Gastroesophageal sphincter (tissue), 4 donors: Measurements from ENCODE around the gene HUWE1. TPM values are rescaled to one million over a fixed set of nuclear protein-coding genes. Genes with fewer than 3 reads are reported as not detected.
"Not testable (repeated sequence)": the region's sequence is repeated elsewhere in the genome, so short reads cannot be mapped to it uniquely, and the experiment has no call there.

Source experiments
- ATAC-seq: fragments of 150-250 bp; one replicate; pipeline ENCODE4 v1.9.1; 2016; ENCODE audit warnings: mild to moderate bottlenecking, moderate library complexity
- H3K27ac ChIP-seq, 4 donors: fragments of 200-600 bp; sonication (generic) in 3 of 4; 1 replicate in 3 of 4; 2 replicates in 1 of 4; pipeline ENCODE4 v1.5.1; 2016 to 2019
- H3K27me3 ChIP-seq: fragments of 200-600 bp; sonication (generic); one replicate; pipeline ENCODE4 v1.5.1; 2019
- H3K36me3 ChIP-seq, 2 donors: fragments of 200-600 bp; sonication (generic); one replicate each; pipeline ENCODE4 v1.5.1; 2019; ENCODE audit warnings: control low read depth in 1 of 2
- H3K4me1 ChIP-seq, 3 donors: fragments of 200-600 bp; sonication (generic); 1 replicate in 2 of 3; 2 replicates in 1 of 3; pipeline ENCODE4 v1.5.1; 2016 to 2019; ENCODE audit warnings: control low read depth in 2 of 3
- H3K4me3 ChIP-seq, 2 donors: fragments of 200-600 bp; sonication (generic); one replicate each; pipeline ENCODE4 v1.5.1; 2019; ENCODE audit warnings: mild to moderate bottlenecking in 1 of 2, moderate library complexity in 1 of 2
- H3K9me3 ChIP-seq, 3 donors: fragments of 200-600 bp; sonication (generic); one replicate each; pipeline ENCODE4 v1.5.1; 2017 to 2019; ENCODE audit warnings: control low read depth in 2 of 3
- EP300 ChIP-seq: sonication (generic); formaldehyde crosslinking; IDR thresholded peaks from one replicate; pipeline ENCODE4 v1.6.1; 2017; ENCODE audit warnings: antibody characterized with exemption, mild to moderate bottlenecking
- POLR2A ChIP-seq, 2 donors: fragments of 450-650 bp; IDR thresholded peaks; one replicate each; pipeline ENCODE4 v1.6.1; 2017; ENCODE audit warnings: antibody characterized with exemption in 2 of 2, mild to moderate bottlenecking in 2 of 2, moderate library complexity in 1 of 2
- POLR2AphosphoS5 ChIP-seq: sonication (generic); formaldehyde crosslinking; IDR thresholded peaks from one replicate; pipeline ENCODE4 v1.6.1; 2017; ENCODE audit warnings: antibody characterized with exemption
- WGBS, 2 donors: methylation state at CpG; one replicate each; pipeline ENCODE4 v1.1.5; 2018; ENCODE audit warnings: low coverage in 1 of 2; 5-methylcytosine and 5-hydroxymethylcytosine counted together
- total RNA-seq, 4 donors: library from RNA; depleted of rRNA; stranded (reverse); fragments of >200 nt; gene quantifications; one replicate each; pipeline ENCODE4 v1.1.0, GENCODE V29; 2016
- TF ChIP-seq, protein P1 (sequence below), 4 experiments: fragments of 200-600 bp in 2 of 4; fragments of 450-650 bp in 2 of 4; sonication (generic) in 1 of 4; IDR thresholded peaks; one replicate each; pipeline ENCODE4 v1.5.1; 2017 to 2019; ENCODE audit warnings: antibody characterized with exemption in 4 of 4, mild to moderate bottlenecking in 2 of 4, moderate library complexity in 2 of 4

HUWE1 gene
- total RNA-seq, 4 donors from 2014 or later, result 103 to 170 (median 113) TPM

DNA sequence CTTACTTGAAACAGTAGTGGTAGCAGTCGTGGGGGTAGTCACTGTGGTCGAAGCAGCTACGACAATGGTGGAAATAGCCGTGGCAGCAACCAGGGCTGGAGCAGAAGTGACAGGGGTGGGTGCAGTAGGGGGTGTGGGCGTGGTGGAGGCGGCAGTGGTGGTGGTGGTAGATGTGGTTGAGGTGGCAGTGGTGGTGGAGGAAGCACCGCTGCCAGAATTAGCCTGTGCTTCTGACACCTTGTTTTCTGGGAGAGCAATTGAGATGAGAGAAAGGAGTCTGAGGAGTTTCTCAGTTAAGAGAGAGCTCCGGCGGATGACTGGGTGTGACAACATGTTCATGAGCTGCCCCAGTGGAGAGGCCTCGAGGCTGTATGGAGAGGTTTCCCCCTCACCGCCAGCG, 138.9 kb downstream of the HUWE1 start:
- no peaks in the 10 kb centered on the region for H3K4me1 ChIP-seq
- no peak overlapping the region for H3K4me3 ChIP-seq
- no peak for ATAC-seq
- H3K27ac ChIP-seq, result no peak overlapping the region
- TF ChIP-seq POLR2A (IDR thresholded peaks at IDR 0.05) (no peak), POLR2AphosphoS5 (no peak), EP300 (no peak)
- TF ChIP-seq, protein P1, sequence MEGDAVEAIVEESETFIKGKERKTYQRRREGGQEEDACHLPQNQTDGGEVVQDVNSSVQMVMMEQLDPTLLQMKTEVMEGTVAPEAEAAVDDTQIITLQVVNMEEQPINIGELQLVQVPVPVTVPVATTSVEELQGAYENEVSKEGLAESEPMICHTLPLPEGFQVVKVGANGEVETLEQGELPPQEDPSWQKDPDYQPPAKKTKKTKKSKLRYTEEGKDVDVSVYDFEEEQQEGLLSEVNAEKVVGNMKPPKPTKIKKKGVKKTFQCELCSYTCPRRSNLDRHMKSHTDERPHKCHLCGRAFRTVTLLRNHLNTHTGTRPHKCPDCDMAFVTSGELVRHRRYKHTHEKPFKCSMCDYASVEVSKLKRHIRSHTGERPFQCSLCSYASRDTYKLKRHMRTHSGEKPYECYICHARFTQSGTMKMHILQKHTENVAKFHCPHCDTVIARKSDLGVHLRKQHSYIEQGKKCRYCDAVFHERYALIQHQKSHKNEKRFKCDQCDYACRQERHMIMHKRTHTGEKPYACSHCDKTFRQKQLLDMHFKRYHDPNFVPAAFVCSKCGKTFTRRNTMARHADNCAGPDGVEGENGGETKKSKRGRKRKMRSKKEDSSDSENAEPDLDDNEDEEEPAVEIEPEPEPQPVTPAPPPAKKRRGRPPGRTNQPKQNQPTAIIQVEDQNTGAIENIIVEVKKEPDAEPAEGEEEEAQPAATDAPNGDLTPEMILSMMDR (IDR thresholded peaks at IDR 0.05), result no peak
- no peaks in the 10 kb centered on the region for H3K9me3 ChIP-seq
- no peaks in the 10 kb centered on the region for H3K27me3 ChIP-seq
- 75% methylated on average over 9 of the region's 12 CpGs; no CpG with 5 or more reads in 1 of the 2 donors for WGBS, 2 donors
- peaks cover 0 to 99% of the 10 kb centered on the region in 2 donors for H3K36me3 ChIP-seq

GRCh38 chrX:53544936-53545335, 141.6 kb downstream of the HUWE1 start:
- Histone ChIP-seq H3K9me3 (no peaks in the 10 kb centered on the region), H3K4me3 (no peak overlapping the region), H3K27ac (no peak overlapping the region), H3K27me3 (no peaks in the 10 kb centered on the region), H3K36me3 (peaks cover 0 to 98% of the 10 kb centered on the region in 2 donors), H3K4me1 (no peaks in the 10 kb centered on the region)
- TF ChIP-seq POLR2A (IDR thresholded peaks at IDR 0.05) (no peak), POLR2AphosphoS5 (no peak), EP300 (no peak)
- TF ChIP-seq, protein P1 (IDR thresholded peaks at IDR 0.05), result no peak
- ATAC-seq, result no peak
- 92 to 96% methylated on average over 4 to 6 of the region's 9 CpGs for WGBS, 2 donors

GRCh38 chrX:53538781-53539180, 147.7 kb downstream of the HUWE1 start:
- H3K4me1 ChIP-seq, result no peaks in the 10 kb centered on the region
- no peaks in the 10 kb centered on the region for H3K9me3 ChIP-seq
- TF ChIP-seq POLR2AphosphoS5 (no peak), POLR2A (IDR thresholded peaks at IDR 0.05) (no peak), EP300 (no peak)
- TF ChIP-seq, protein P1 (IDR thresholded peaks at IDR 0.05), result no peak
- H3K27me3 ChIP-seq, result no peaks in the 10 kb centered on the region
- 69% methylated on average over 6 of the region's 8 CpGs; no CpG with 5 or more reads in 1 of the 2 donors for WGBS, 2 donors
- ATAC-seq, result no peak
- H3K4me3 ChIP-seq, result no peak overlapping the region
- H3K36me3 ChIP-seq, result peaks cover 0 to 96% of the 10 kb centered on the region in 2 donors
- no peak overlapping the region for H3K27ac ChIP-seq

DNA sequence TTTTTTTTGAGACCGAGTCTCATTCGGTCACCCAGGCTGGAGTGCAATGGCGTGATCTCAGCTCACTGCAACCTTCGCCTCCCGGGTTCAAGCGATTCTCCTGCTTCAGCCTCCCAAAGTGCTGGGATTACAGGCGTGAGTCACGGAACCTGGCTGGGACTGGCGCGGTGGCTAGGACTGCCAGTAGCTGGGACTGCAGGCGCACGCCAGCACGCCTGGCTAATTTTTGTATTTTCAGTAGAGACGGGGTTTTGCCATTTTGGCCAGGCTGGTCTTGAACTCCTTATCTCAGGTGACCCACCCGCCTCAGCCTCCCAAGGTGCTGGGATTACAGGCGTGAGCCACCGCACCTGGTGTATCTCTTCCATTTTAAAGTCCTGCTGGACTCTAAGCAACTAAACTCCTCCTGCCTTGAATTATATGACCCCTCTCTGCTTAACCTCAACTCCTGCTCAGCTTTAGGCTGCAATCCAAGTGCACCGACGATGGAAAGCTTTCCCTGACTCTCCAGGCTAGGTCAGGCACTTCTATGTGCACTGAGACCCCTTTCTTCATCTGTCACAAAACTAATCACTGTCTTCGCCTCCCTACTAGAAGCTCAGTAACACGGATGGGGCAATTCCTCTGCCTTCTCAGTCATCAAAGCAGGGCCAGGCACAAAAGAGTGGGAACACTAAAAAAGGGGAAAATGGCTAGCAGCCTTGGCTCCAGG, 155.1 kb downstream of the HUWE1 start:
- H3K36me3 ChIP-seq, result peaks cover 0 to 39% of the 10 kb centered on the region in 2 donors
- H3K27me3 ChIP-seq, H3K27ac ChIP-seq, H3K4me3 ChIP-seq, ATAC-seq, H3K9me3 ChIP-seq, H3K4me1 ChIP-seq: not testable (repeated sequence)
- WGBS, 2 donors, result 38 to 93% methylated on average over 3 to 13 of the region's 21 CpGs

DNA sequence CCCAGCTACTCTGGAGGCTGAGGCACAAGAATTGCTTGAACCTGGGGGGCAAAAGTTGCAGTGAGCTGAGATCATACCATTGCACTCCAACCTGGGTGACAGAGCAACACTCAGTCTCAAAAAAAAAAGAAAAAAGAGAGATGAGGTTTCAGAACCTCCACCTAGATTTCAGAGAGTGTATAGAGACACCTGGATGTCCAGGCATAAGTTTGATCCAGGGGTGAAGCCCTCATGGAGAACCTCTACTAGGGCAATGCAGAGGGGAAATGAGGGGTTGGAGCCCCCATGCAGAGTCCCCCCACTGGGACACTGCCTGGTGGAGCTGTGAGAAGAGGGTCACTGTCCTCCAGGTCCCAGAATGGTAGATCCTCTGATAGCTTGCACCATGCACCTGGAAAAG, 159.5 kb downstream of the HUWE1 start:
- TF ChIP-seq, protein P1 (IDR thresholded peaks at IDR 0.05), result no peak
- no peak for TF ChIP-seq POLR2AphosphoS5
- TF ChIP-seq EP300, result no peak
- TF ChIP-seq POLR2A (IDR thresholded peaks at IDR 0.05), result no peak

More for the DNA sequence above, 159.5 kb downstream of the HUWE1 start:
- no peaks in the 10 kb centered on the region for H3K36me3 ChIP-seq
- no peak overlapping the region for H3K27ac ChIP-seq
- no peaks in the 10 kb centered on the region for H3K27me3 ChIP-seq
- no peaks in the 10 kb centered on the region for H3K9me3 ChIP-seq
- H3K4me3 ChIP-seq, result no peak overlapping the region
- no peak for ATAC-seq
- H3K4me1 ChIP-seq, result no peaks in the 10 kb centered on the region
